Left lung (tissue), 10 donors: Measurements from ENCODE around the gene DEPDC1. TPM values are rescaled to one million over a fixed set of nuclear protein-coding genes. Genes with fewer than 3 reads are reported as not detected.

ENCODE experiments used
- ATAC-seq: fragments of 200-7000 bp; cut with Tn5 transposase; one replicate; pipeline ENCODE4 v1.9.1; 2020; ENCODE audit warnings: moderate library complexity
- DNase-seq, 4 donors: peaks; one replicate each; pipeline ENCODE4 v3.0.0-alpha.2; 2013 to 2020
- H3K27ac ChIP-seq, 2 donors: fragments of 200-600 bp; sonication (generic) in 1 of 2; one replicate each; pipeline versions ENCODE4 v1.5.0 to v1.8.0; 2020 to 2021
- H3K27me3 ChIP-seq, 2 donors: fragments of 200-600 bp; sonication (generic) in 1 of 2; one replicate each; pipeline versions ENCODE4 v1.5.0 to v1.8.0; 2020 to 2021
- H3K36me3 ChIP-seq, 2 donors: fragments of 200-600 bp; sonication (generic) in 1 of 2; one replicate each; pipeline versions ENCODE4 v1.5.0 to v1.8.0; 2020 to 2021
- H3K4me1 ChIP-seq, 2 donors: fragments of 200-600 bp; one replicate each; pipeline ENCODE4 v1.8.0; 2021
- H3K4me3 ChIP-seq, 2 donors: fragments of 200-600 bp; sonication (generic) in 1 of 2; one replicate each; pipeline versions ENCODE4 v1.5.0 to v1.8.0; 2020 to 2021; ENCODE audit warnings: mild to moderate bottlenecking in 1 of 2
- H3K9me3 ChIP-seq, 2 donors: fragments of 200-600 bp; sonication (generic) in 1 of 2; one replicate each; pipeline versions ENCODE4 v1.5.0 to v1.8.0; 2020 to 2021
- intact Hi-C, 2 donors: fragments of 100-400 bp; cut with DNase I; formaldehyde crosslinking; loops; one replicate each; pipeline versions ENCODE4 v1.11.2 to v1.14.2; 2022
- polyA plus RNA-seq, 6 donors: library from polyadenylated mRNA; unstranded; fragments of 120-200 nt; gene quantifications; one replicate each; pipeline ENCODE4 v1.2.1, GENCODE V29; 2013; ENCODE audit not compliant: insufficient read length in 6 of 6
- total RNA-seq, 2 donors: library from RNA; stranded (reverse); fragmentation: NEBNext Ultra II Directional; extraction: Animal tissue kit (Norgen Biotek cat#: 25700); gene quantifications; one replicate each; pipeline ENCODE4 v1.2.1, GENCODE V29; 2021
- TF ChIP-seq, protein P1 (sequence below), 2 donors: fragments of 200-600 bp; sonication (generic) in 1 of 2; IDR thresholded peaks; one replicate each; pipeline versions ENCODE4 v1.5.0 to v1.8.0; 2021; ENCODE audit warnings: antibody characterized with exemption in 2 of 2
- donor health status: DM: no; HTN: yes; CAD: no.
- donor health status: DM: no; HTN: no; CAD: no.

DEPDC1 gene
- total and polyA plus RNA-seq, 8 donors, result 0.81 to 25.1 (median 11.4) TPM

DNA sequence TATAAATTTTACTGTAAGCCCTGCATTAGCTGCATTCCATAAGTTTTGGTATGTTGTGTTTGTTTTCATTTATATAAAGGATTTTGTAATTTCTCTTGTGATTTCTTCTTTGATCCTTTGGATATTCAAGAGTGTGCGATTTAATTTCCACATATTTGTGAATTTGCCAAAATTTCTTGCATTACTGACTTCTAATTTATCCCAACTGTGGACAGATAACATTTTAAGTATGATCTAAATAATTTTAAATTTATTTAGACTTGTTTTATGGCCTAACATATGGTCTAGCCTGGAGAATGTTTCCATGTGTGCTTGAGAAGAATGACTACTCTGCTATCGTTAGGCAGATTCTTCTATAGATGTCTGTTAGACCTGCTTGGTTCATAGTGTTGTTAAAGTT is 70.3 kb downstream of the DEPDC1 start:
- Histone ChIP-seq H3K27me3 (no peaks in the 10 kb centered on the region), H3K36me3 (no peaks in the 10 kb centered on the region), H3K9me3 (no peaks in the 10 kb centered on the region), H3K4me1 (no peaks in the 10 kb centered on the region), H3K4me3 (no peak overlapping the region), H3K27ac (no peak overlapping the region)
- DNase-seq (no peak), ATAC-seq (no peak)
- TF ChIP-seq, protein P1, sequence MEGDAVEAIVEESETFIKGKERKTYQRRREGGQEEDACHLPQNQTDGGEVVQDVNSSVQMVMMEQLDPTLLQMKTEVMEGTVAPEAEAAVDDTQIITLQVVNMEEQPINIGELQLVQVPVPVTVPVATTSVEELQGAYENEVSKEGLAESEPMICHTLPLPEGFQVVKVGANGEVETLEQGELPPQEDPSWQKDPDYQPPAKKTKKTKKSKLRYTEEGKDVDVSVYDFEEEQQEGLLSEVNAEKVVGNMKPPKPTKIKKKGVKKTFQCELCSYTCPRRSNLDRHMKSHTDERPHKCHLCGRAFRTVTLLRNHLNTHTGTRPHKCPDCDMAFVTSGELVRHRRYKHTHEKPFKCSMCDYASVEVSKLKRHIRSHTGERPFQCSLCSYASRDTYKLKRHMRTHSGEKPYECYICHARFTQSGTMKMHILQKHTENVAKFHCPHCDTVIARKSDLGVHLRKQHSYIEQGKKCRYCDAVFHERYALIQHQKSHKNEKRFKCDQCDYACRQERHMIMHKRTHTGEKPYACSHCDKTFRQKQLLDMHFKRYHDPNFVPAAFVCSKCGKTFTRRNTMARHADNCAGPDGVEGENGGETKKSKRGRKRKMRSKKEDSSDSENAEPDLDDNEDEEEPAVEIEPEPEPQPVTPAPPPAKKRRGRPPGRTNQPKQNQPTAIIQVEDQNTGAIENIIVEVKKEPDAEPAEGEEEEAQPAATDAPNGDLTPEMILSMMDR (IDR thresholded peaks at IDR 0.05), result no peak
- intact Hi-C loops, result no loop called here

Other genes starting within 250 kb of the DEPDC1 start
- gene RPE65, start 47.1 kb downstream of the DEPDC1 start, total RNA-seq, result not detected
- gene RPE65, start 47.1 kb downstream of the DEPDC1 start, polyA plus RNA-seq, result under 1 TPM; 0.13 to 0.38 (median 0.25) TPM